Ovary (tissue), 9 donors: ENCODE results near the gene RPUSD4. TPM values are rescaled to one million over a fixed set of nuclear protein-coding genes. Genes with fewer than 3 reads are reported as not detected.

Experiments used
- DNase-seq, 5 donors: peaks; one replicate each; pipeline ENCODE4 v3.0.0-alpha.2; 2019 to 2020
- H3K27ac ChIP-seq, 2 donors: fragments of 200-600 bp; one replicate each; pipeline versions ENCODE4 v1.5.1 to v1.8.0; 2019 to 2022
- H3K27me3 ChIP-seq: fragments of 200-600 bp; one replicate; pipeline ENCODE4 v1.8.0; 2022
- H3K36me3 ChIP-seq: fragments of 200-600 bp; sonication (generic); one replicate; pipeline ENCODE4 v1.5.1; 2019
- H3K4me1 ChIP-seq: one replicate; pipeline ENCODE4 v1.8.1; 2013; ENCODE audit warnings: mild to moderate bottlenecking, moderate library complexity; ENCODE audit not compliant: insufficient read depth
- H3K4me3 ChIP-seq: fragments of 200-600 bp; sonication (generic); one replicate; pipeline ENCODE4 v1.5.1; 2017
- H3K9me3 ChIP-seq, 2 donors: fragments of 200-600 bp in 1 of 2; sonication (generic) in 1 of 2; one replicate each; pipeline versions ENCODE4 v1.5.1 to v1.8.1; 2013 to 2019; ENCODE audit warnings: mild to moderate bottlenecking in 1 of 2, moderate library complexity in 1 of 2
- CTCF ChIP-seq, 3 donors: fragments of 450-650 bp in 2 of 3; fragments of 200-600 bp in 1 of 3; IDR thresholded peaks; one replicate each; pipeline versions ENCODE4 v1.5.1 to v1.8.0; 2016 to 2022; ENCODE audit warnings: antibody characterized with exemption in 3 of 3, mild to moderate bottlenecking in 1 of 3
- EP300 ChIP-seq: sonication (generic); formaldehyde crosslinking; IDR thresholded peaks from one replicate; pipeline ENCODE4 v1.6.1; 2017; ENCODE audit warnings: antibody characterized with exemption
- POLR2A ChIP-seq: fragments of 450-650 bp; IDR thresholded peaks from one replicate; pipeline ENCODE4 v1.6.1; 2017; ENCODE audit warnings: antibody characterized with exemption, mild to moderate bottlenecking, moderate library complexity
- WGBS, 3 donors: extraction: QIAGEN DNeasy Blood & Tissue Kit in 1 of 3; methylation state at CpG; one replicate each; pipeline versions ENCODE4 v1.1.5 to v1.1.7; 2013 to 2017; 5-methylcytosine and 5-hydroxymethylcytosine counted together
- intact Hi-C, 4 donors: fragments of 100-400 bp; cut with DNase I; formaldehyde crosslinking; loops; one replicate each; pipeline versions ENCODE4 v1.11.0 to v1.15.1; 2022 to 2023
- polyA plus RNA-seq, 2 donors: library from polyadenylated mRNA; stranded (reverse); fragments of 200-250 nt in 1 of 2; fragments of 350-450 nt in 1 of 2; fragmentation: Illumina TruSeq in 1 of 2; extraction: RNeasy Lipid Tissue Mini Kit (QIAGEN cat#74804) in 1 of 2; gene quantifications; one replicate each; pipeline ENCODE4 v1.2.3, GENCODE V29; 2013 to 2014
- total RNA-seq, 7 donors: library from RNA; depleted of rRNA in 2 of 7; stranded (reverse); fragments of >200 nt in 2 of 7; fragmentation: NEBNext Ultra II Directional in 3 of 7; extraction: Animal tissue kit (Norgen Biotek cat#: 25700) in 3 of 7; gene quantifications; one replicate each; pipeline versions ENCODE4 v1.1.0 to v1.2.4, GENCODE V29; 2016 to 2023
- donor health status: DM: no; HTN: no; CAD: no; lungs with moderate emphysema.
- donor health status: DM: no; HTN: no; CAD: no.
- donor health status: Bipolar disorder and iron deficiency.
- donor health status: DM: yes; HTN: yes; CAD: no.
- donor health status: DM: no; HTN: no; CAD: no.
- donor health status: DM: yes; HTN: yes; CAD: no.

Gene RPUSD4
- total and polyA plus RNA-seq, 9 donors, result 18.2 to 30.3 (median 26.2) TPM

- no peaks in the 10 kb centered on the region for H3K4me1 ChIP-seq
- DNase-seq, result no peak
- WGBS, 3 donors, result 80 to 98% (median 96%) methylated on average over 4 of the region's 4 CpGs
- H3K36me3 ChIP-seq, result no peaks in the 10 kb centered on the region
- no peak overlapping the region for H3K4me3 ChIP-seq
- H3K27me3 ChIP-seq, result no peaks in the 10 kb centered on the region
- intact Hi-C loops, result no loop called here
- TF ChIP-seq POLR2A (no peak), EP300 (no peak), CTCF (IDR thresholded peaks at IDR 0.05) (no peak)
- H3K9me3 ChIP-seq, result no peaks in the 10 kb centered on the region
- H3K27ac ChIP-seq, result no peak overlapping the region
Measured at GRCh38 chr11:126233391-126233790, 21.9 kb upstream of the RPUSD4 start.

- DNase-seq, result no peak
- 91 to 94% (median 92%) methylated on average over 3 of the region's 3 CpGs for WGBS, 3 donors
- intact Hi-C loops, result no loop called here
- Histone ChIP-seq H3K27ac (no peak overlapping the region), H3K4me1 (no peaks in the 10 kb centered on the region), H3K9me3 (no peaks in the 10 kb centered on the region), H3K4me3 (no peak overlapping the region), H3K36me3 (no peaks in the 10 kb centered on the region), H3K27me3 (no peaks in the 10 kb centered on the region)
- TF ChIP-seq POLR2A (no peak), CTCF (IDR thresholded peaks at IDR 0.05) (no peak), EP300 (no peak)
Measured at GRCh38 chr11:126232683-126233082, 21.2 kb upstream of the RPUSD4 start.

GRCh38 chr11:126231725-126232459, 20.4 kb upstream of the RPUSD4 start:
- Histone ChIP-seq H3K4me1 (no peaks in the 10 kb centered on the region), H3K27me3 (no peaks in the 10 kb centered on the region), H3K27ac (no peak overlapping the region), H3K36me3 (no peaks in the 10 kb centered on the region), H3K9me3 (no peaks in the 10 kb centered on the region), H3K4me3 (no peak overlapping the region)
- DNase-seq, result no peak
- WGBS, 3 donors, result 29 to 49% (median 45%) methylated on average over 6 of the region's 6 CpGs
- TF ChIP-seq CTCF (IDR thresholded peaks at IDR 0.05), result no peak
- TF ChIP-seq POLR2A, result no peak
- TF ChIP-seq EP300, result no peak
- intact Hi-C loops, result no loop called here

GRCh38 chr11:126229858-126230540, 18.5 kb upstream of the RPUSD4 start:
- Histone ChIP-seq H3K4me3 (no peak overlapping the region), H3K27ac (no peak overlapping the region), H3K9me3 (no peaks in the 10 kb centered on the region), H3K36me3 (no peaks in the 10 kb centered on the region), H3K4me1 (no peaks in the 10 kb centered on the region), H3K27me3 (no peaks in the 10 kb centered on the region)
- no peak for DNase-seq
- TF ChIP-seq EP300 (no peak), CTCF (IDR thresholded peaks at IDR 0.05) (no peak), POLR2A (no peak)
- WGBS, 3 donors, result 40 to 55% (median 51%) methylated on average over 3 of the region's 3 CpGs
- intact Hi-C loops, result no loop called here
